Measurements from ENCODE around the gene MKX. TPM values are rescaled to one million over a fixed set of nuclear protein-coding genes. Genes with fewer than 3 reads are reported as not detected.

Gene MKX
- total and polyA plus RNA-seq, 9 of the 15 experiments (the other 6 are each of a cell fraction or from before 2014, with no cell fraction given), result 0.07 TPM; not detected in 7

DNA sequence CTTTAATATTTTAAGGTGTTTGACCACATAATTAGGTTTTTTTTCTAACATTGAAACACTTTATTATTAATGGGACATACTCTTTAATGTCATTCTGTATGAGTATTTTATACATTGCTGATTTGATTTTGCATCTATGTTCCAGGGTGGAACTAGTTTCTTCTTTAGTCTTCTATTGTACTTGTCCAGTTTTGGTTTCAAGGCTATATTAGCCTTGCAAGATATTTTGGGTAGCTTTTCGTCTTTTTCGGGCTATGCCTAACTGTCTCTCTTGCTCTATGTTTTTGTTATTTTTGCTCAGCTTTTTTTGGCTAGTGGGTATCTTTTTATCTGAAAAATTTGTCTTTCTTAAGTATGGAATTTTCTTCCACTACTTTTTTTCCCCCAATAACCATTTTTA, 38.7 kb upstream of the MKX start:
- CTCF ChIA-PET (ENCODE audit: low intra/inter-chr PET ratio), result no interaction called here
- WGBS (ENCODE audit: insufficient coverage, low coverage, missing lambda C conversion rate), result 0% methylated on average over 2 of the region's 2 CpGs
- Histone ChIP-seq H3K27me3 (ENCODE audit: control insufficient read depth in 2 of 2, insufficient read depth in 2 of 2, low read length in 2 of 2) (no peaks in the 10 kb centered on the region), H3K4me1 (replicated peaks in 1 of 2; ENCODE audit: control insufficient read depth in 2 of 2, insufficient read depth in 2 of 2, low read length in 2 of 2) (no peaks in the 10 kb centered on the region), H3K27ac (ENCODE audit: extremely low read depth, low read depth, low read length) (no peak overlapping the region), H2AFZ (ENCODE audit: low read depth, low read length) (no peak overlapping the region), H3K9me1 (ENCODE audit: control insufficient read depth, insufficient read depth, low read length) (no peaks in the 10 kb centered on the region), H3K79me2 (ENCODE audit: control insufficient read depth, insufficient read depth, low read length) (no peaks in the 10 kb centered on the region), H3K4me2 (ENCODE audit: insufficient read depth, low read length) (no peak overlapping the region), H3K36me3 (ENCODE audit: control insufficient read depth, insufficient read depth, low read length) (no peaks in the 10 kb centered on the region), H4K20me1 (replicated peaks; ENCODE audit: control insufficient read depth, insufficient read depth, low read length) (no peaks in the 10 kb centered on the region), H3K9ac (ENCODE audit: insufficient read depth in 1 of 2, low read depth in 2 of 2, low read length in 2 of 2) (no peak overlapping the region), H3K4me3 (no peak overlapping the region), H3K9me3 (replicated peaks; ENCODE audit: control insufficient read depth, insufficient read depth, low read depth, low read length) (no peaks in the 10 kb centered on the region)
- DNase-seq (ENCODE audit: extremely low read depth in 1 of 4, low spot score in 3 of 4) (no peak), FAIRE-seq (no peak), ATAC-seq (no peak)
- no peak for TF ChIP-seq PCBP1 (IDR thresholded peaks at IDR 0.05; ENCODE audit: low read depth, low read length, poor library complexity, severe bottlenecking)
- POLR2A ChIA-PET, result interaction anchor here (0.8 kb wide), 1 partner anchor 8 kb away, joined by 4 read pairs; no protein-coding TSS in a partner anchor
- intact Hi-C loops (cut with micrococcal nuclease), result no loop called here
- no TSS peak for BruUV-seq (replicated peaks)
- in situ Hi-C loops (cut with MboI), result no loop called here

DNA sequence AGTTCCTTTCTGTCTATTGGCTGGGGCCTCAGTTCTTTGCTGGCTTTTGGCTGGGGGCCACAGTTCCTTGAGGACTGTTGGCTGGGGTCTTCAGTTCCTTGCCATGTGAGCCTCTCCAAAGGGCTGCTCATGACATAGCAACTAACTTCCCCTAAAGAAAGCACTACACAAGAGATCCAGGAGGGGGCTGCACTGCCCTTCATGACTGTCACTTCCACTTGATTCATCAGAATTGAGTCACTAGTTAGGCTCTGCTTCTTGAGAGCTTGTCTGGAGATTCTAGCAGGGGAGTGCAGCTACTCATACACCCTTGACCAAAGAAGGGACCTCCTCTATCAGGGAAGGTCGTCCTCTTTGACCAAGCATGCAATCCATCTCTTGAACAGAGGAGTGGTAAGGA, 38.0 kb upstream of the MKX start:
- in situ Hi-C loops (cut with MboI), result no loop called here
- Histone ChIP-seq H3K9me1 (ENCODE audit: control insufficient read depth, insufficient read depth, low read length) (no peaks in the 10 kb centered on the region), H3K27me3 (ENCODE audit: control insufficient read depth in 2 of 2, insufficient read depth in 2 of 2, low read length in 2 of 2) (no peaks in the 10 kb centered on the region), H2AFZ (ENCODE audit: low read depth, low read length) (no peak overlapping the region), H3K9me3 (replicated peaks; ENCODE audit: control insufficient read depth, insufficient read depth, low read depth, low read length) (no peaks in the 10 kb centered on the region), H4K20me1 (replicated peaks; ENCODE audit: control insufficient read depth, insufficient read depth, low read length) (no peaks in the 10 kb centered on the region), H3K79me2 (ENCODE audit: control insufficient read depth, insufficient read depth, low read length) (no peaks in the 10 kb centered on the region), H3K4me2 (ENCODE audit: insufficient read depth, low read length) (no peak overlapping the region), H3K4me1 (replicated peaks in 1 of 2; ENCODE audit: control insufficient read depth in 2 of 2, insufficient read depth in 2 of 2, low read length in 2 of 2) (no peaks in the 10 kb centered on the region), H3K27ac (ENCODE audit: extremely low read depth, low read depth, low read length) (no peak overlapping the region), H3K9ac (ENCODE audit: insufficient read depth in 1 of 2, low read depth in 2 of 2, low read length in 2 of 2) (no peak overlapping the region), H3K4me3 (no peak overlapping the region), H3K36me3 (ENCODE audit: control insufficient read depth, insufficient read depth, low read length) (no peaks in the 10 kb centered on the region)
- POLR2A ChIA-PET, result interaction anchor here (0.8 kb wide), 1 partner anchor 9 kb away, joined by 4 read pairs; no protein-coding TSS in a partner anchor
- CTCF ChIA-PET (ENCODE audit: low intra/inter-chr PET ratio), result no interaction called here
- WGBS (ENCODE audit: insufficient coverage, low coverage, missing lambda C conversion rate), result 0% methylated on average over 1 of the region's 1 CpG
- intact Hi-C loops (cut with micrococcal nuclease), result no loop called here
- TF ChIP-seq ZKSCAN8 (CRISPR knock-in tag; IDR thresholded peaks at IDR 0.05) (no peak), NELFE (IDR thresholded peaks at IDR 0.05; ENCODE audit: insufficient read depth, insufficient read length) (no peak), CREB5 (CRISPR knock-in tag; IDR thresholded peaks at IDR 0.05) (no peak), YY1 (IDR thresholded peaks at IDR 0.05; ENCODE audit: borderline replicate concordance in 1 of 3, control insufficient read depth in 1 of 3, extremely low read depth in 1 of 3, insufficient read depth in 3 of 3, insufficient read length in 1 of 3, insufficient replicate concordance in 2 of 3, low read depth in 1 of 3, low read length in 2 of 3) (no peak), ESRRB (CRISPR knock-in tag; IDR thresholded peaks at IDR 0.05; ENCODE audit: borderline replicate concordance) (no peak), RAD21 (CRISPR knock-in tag; conservative IDR thresholded peaks at IDR 0.05 in 1 of 2, IDR thresholded peaks at IDR 0.05 in 1 of 2) (peak in 1 of 2 experiments; percentile 32; a peak in 2 of 4 replicates), SIRT6 (IDR thresholded peaks at IDR 0.05; ENCODE audit: low read depth, low read length) (no peak)
- TF ChIP-seq, protein P1, sequence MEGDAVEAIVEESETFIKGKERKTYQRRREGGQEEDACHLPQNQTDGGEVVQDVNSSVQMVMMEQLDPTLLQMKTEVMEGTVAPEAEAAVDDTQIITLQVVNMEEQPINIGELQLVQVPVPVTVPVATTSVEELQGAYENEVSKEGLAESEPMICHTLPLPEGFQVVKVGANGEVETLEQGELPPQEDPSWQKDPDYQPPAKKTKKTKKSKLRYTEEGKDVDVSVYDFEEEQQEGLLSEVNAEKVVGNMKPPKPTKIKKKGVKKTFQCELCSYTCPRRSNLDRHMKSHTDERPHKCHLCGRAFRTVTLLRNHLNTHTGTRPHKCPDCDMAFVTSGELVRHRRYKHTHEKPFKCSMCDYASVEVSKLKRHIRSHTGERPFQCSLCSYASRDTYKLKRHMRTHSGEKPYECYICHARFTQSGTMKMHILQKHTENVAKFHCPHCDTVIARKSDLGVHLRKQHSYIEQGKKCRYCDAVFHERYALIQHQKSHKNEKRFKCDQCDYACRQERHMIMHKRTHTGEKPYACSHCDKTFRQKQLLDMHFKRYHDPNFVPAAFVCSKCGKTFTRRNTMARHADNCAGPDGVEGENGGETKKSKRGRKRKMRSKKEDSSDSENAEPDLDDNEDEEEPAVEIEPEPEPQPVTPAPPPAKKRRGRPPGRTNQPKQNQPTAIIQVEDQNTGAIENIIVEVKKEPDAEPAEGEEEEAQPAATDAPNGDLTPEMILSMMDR (IDR thresholded peaks at IDR 0.05 in 2 of 3, conservative IDR thresholded peaks at IDR 0.05 in 1 of 3; ENCODE audit: insufficient read depth in 2 of 3, low read depth in 1 of 3, low read length in 3 of 3), result peak; percentile 14 to 29 (median 15); a peak in 2 of 6 replicates
- no TSS peak for BruUV-seq (replicated peaks)
- no peak for FAIRE-seq
- peak; percentile 60; the same call in 2 of the 3 replicates for ATAC-seq
- DNase-seq (ENCODE audit: extremely low read depth in 1 of 4, low spot score in 3 of 4), result peak in 3 of 4 experiments; percentile 6 to 13 (median 6)
